HG02970 (cell line): ENCODE measurements around the gene GRIN2A.

Experiments
- ATAC-seq: cut with Tn5 transposase; IDR thresholded peaks from one replicate; pipeline ENCODE4 v1.9.1; 2021; ENCODE audit warnings: mild to moderate bottlenecking, moderate library complexity, moderate number of reproducible peaks; ENCODE audit not compliant: unreplicated experiment, low FRiP score

The GRIN2A gene

GRCh38 chr16:10090816-10091215, 91.4 kb downstream of the GRIN2A start:
- ATAC-seq = no peak

GRCh38 chr16:10088380-10088793, 93.8 kb downstream of the GRIN2A start:
- no peak for ATAC-seq

GRCh38 chr16:10087151-10087550, 95.1 kb downstream of the GRIN2A start:
- no peak for ATAC-seq

- no peak for ATAC-seq
These were observed 95.6 kb downstream of the GRIN2A start for GRCh38 chr16:10086620-10087019.

- ATAC-seq = no peak
These were observed 97.0 kb downstream of the GRIN2A start for GRCh38 chr16:10085078-10085798.

- no peak for ATAC-seq
These were observed 98.9 kb downstream of the GRIN2A start for GRCh38 chr16:10083301-10083700.

GRCh38 chr16:10081201-10081940, 100.9 kb downstream of the GRIN2A start:
- no peak for ATAC-seq

- no peak for ATAC-seq
These were observed 102.0 kb downstream of the GRIN2A start for GRCh38 chr16:10080051-10080772.

GRCh38 chr16:10078541-10078949, 103.7 kb downstream of the GRIN2A start:
- no peak for ATAC-seq

- ATAC-seq = no peak
These were observed 104.4 kb downstream of the GRIN2A start for GRCh38 chr16:10077861-10078260.

GRCh38 chr16:10076037-10076436, 106.2 kb downstream of the GRIN2A start:
- no peak for ATAC-seq

- ATAC-seq = no peak
These were observed 111.6 kb downstream of the GRIN2A start for GRCh38 chr16:10070591-10070990.

GRCh38 chr16:10069374-10069773, 112.9 kb downstream of the GRIN2A start:
- no peak for ATAC-seq

- ATAC-seq = no peak
These were observed 114.4 kb downstream of the GRIN2A start for GRCh38 chr16:10067835-10068234.

- no peak for ATAC-seq
These were observed 114.8 kb downstream of the GRIN2A start for GRCh38 chr16:10067406-10067805.

- no peak for ATAC-seq
These were observed 117.2 kb downstream of the GRIN2A start for GRCh38 chr16:10065019-10065418.

GRCh38 chr16:10048850-10049249, 133.4 kb downstream of the GRIN2A start:
- no peak for ATAC-seq

GRCh38 chr16:10045947-10046346, 136.3 kb downstream of the GRIN2A start:
- ATAC-seq = no peak

- no peak for ATAC-seq
These were observed 136.9 kb downstream of the GRIN2A start for GRCh38 chr16:10045291-10045775.

GRCh38 chr16:10040136-10041080, 141.8 kb downstream of the GRIN2A start:
- no peak for ATAC-seq
